Central memory CD8-positive, alpha-beta T cell (primary cell): Measurements from ENCODE around the gene EML6.

ENCODE experiments used
- ATAC-seq: fragments of 150-1000 bp; cut with Tn5 transposase; replicated peaks from 2 replicates; pipeline ENCODE4 v1.10.0; 2022; ENCODE audit warnings: mild to moderate bottlenecking, moderate FRiP score, moderate number of reproducible peaks; ENCODE audit not compliant: poor library complexity, severe bottlenecking; ENCODE audit errors: extremely low read depth
- DNase-seq, 2 donors: peaks; one replicate each; pipeline ENCODE4 v3.0.0; 2021; ENCODE audit warnings: low spot score in 2 of 2
- H3K27ac Mint-ChIP-seq: one replicate; pipeline ENCODE4 v1.8.0; 2022; ENCODE audit warnings: low read depth, mild to moderate bottlenecking, moderate library complexity, mixed read lengths
- H3K27me3 Mint-ChIP-seq: one replicate; pipeline ENCODE4 v1.8.0; 2022; ENCODE audit warnings: mixed read lengths
- H3K36me3 Mint-ChIP-seq: one replicate; pipeline ENCODE4 v1.8.0; 2022; ENCODE audit warnings: mild to moderate bottlenecking, moderate library complexity, mixed read lengths; ENCODE audit not compliant: insufficient read depth
- H3K4me1 Mint-ChIP-seq: one replicate; pipeline ENCODE4 v1.8.0; 2022; ENCODE audit warnings: mixed read lengths
- H3K4me3 Mint-ChIP-seq: one replicate; pipeline ENCODE4 v1.8.0; 2022; ENCODE audit warnings: mild to moderate bottlenecking, moderate library complexity, mixed read lengths
- H3K9me3 Mint-ChIP-seq: one replicate; pipeline ENCODE4 v1.8.0; 2022; ENCODE audit warnings: mixed read lengths

EML6 gene

DNA sequence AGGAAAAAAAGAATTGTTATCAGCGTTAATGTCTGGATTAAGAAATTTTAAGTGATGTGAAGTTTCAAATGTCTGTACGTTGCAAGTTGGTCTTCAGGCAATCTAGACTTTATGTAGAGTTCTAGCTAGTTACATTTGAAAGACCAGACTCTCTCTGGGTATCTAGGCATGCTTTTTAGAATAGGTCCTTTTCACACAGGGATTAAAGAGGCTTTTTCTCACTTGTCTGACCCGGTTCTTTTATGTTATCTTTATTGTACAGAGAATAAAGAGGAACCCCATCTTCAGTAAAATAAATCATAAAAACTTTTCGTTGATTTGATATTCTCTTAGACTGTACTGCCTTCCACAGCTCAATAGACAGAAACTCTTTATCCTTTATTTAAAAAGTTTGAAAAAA lies 8.5 kb upstream of the EML6 start:
- ATAC-seq (no peak), DNase-seq (no peak)
- H3K36me3 Mint-ChIP-seq, result no peaks in the 10 kb centered on the region
- H3K27ac Mint-ChIP-seq, result no peak overlapping the region
- peaks cover 40% of the 10 kb centered on the region for H3K27me3 Mint-ChIP-seq
- H3K4me1 Mint-ChIP-seq, result no peaks in the 10 kb centered on the region
- H3K9me3 Mint-ChIP-seq, result no peaks in the 10 kb centered on the region
- no peak overlapping the region for H3K4me3 Mint-ChIP-seq

DNA sequence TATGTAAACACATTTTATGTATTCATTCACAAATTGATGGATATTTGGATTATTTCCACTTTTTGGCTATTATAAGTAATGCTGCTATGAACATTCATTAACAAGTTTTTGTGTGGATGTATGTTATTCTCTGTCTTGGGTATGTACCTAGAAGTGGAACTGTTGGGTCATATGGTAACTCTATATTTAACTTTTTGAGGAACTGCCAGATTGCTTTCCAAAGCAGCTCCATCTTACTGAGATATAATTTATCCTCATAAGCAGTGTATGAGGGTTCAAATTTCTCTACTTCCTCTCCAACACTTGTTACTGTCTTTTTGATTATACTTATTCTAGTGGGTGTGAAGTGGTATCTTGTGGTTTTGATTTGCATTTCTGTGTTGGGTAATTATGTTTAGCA lies 7.1 kb upstream of the EML6 start:
- ATAC-seq, result no peak
- Mint-ChIP-seq H3K9me3 (no peaks in the 10 kb centered on the region), H3K27me3 (peaks cover 35% of the 10 kb centered on the region), H3K36me3 (no peaks in the 10 kb centered on the region), H3K4me1 (no peaks in the 10 kb centered on the region), H3K27ac (no peak overlapping the region), H3K4me3 (no peak overlapping the region)
- no peak for DNase-seq

DNA sequence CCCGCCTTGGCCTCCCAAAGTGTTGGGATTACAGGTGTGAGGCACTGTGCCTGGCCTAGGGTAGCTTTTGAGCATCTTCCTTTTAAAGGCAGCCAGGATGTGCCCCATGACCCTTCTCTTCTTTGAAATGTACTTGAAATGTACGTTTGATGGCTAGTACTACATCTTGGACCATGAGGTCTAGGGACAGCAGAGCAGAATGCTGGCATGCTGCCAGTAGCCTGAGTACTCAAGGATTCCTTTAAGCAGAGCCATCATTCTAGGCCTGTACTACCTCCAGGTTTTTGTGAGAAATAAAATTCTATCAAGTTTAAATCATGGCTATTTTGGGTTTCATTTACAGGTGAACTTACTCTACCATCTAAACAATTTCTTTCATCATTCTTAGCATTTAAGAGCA lies 2.9 kb upstream of the EML6 start:
- DNase-seq (no peak), ATAC-seq (no peak)
- peaks cover 12% of the 10 kb centered on the region for H3K4me1 Mint-ChIP-seq
- no peak overlapping the region for H3K27ac Mint-ChIP-seq
- no peaks in the 10 kb centered on the region for H3K9me3 Mint-ChIP-seq
- H3K4me3 Mint-ChIP-seq, result no peak overlapping the region
- peaks cover 7% of the 10 kb centered on the region for H3K36me3 Mint-ChIP-seq
- peaks cover 37% of the 10 kb centered on the region for H3K27me3 Mint-ChIP-seq

DNA sequence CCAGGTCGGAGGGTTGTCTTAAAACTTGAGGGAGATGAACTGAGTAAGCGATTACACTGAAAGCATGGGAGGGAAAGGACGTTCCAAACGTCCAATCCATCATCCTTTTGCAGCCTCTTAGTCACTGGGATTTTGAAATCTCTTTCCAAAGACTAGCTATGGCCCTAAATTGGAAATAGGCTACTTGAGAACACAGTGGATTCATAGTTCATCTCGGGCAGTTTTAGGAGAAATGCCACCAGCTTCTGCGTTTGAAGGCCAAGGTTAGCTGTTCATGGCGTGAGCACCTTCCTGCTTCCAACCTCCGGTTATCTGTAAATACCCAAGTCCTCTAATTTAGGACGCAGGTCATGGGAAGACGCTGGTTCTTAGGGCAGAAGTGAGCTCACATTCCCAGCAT lies 821 bp upstream of the EML6 start:
- ATAC-seq (no peak), DNase-seq (no peak)
- Mint-ChIP-seq H3K27ac (peak overlapping the region; percentile 81), H3K27me3 (peaks cover 47% of the 10 kb centered on the region), H3K36me3 (peaks cover 7% of the 10 kb centered on the region), H3K9me3 (no peaks in the 10 kb centered on the region), H3K4me3 (peak overlapping the region; percentile 98), H3K4me1 (peaks cover 12% of the 10 kb centered on the region)

DNA sequence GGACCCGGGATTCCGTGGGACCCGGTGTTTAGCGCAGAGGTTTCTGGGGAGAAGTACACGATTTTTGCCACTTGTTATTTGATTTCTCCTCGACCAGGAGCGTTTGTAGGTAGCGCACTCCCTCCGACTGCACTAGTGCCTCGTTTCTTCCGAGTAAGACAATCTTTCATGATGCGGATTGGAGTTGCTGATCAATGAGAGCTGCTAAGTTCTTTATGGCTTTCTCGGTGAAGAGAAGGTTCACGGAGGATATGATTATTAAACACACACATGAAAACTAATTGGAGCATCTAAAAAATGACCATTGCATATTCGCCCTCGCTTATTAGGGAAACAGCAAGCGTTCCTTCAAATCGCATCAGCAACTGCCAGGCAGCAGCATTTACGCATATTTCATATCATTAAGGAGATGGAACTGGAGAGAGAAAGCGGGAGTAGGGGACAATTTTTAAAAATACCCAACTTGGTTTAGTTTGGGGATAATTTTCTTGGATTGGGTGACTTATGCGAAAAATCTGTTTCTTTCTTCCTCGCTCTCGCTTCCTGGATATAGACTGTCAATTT lies 616 bp downstream of the EML6 start:
- no peak for DNase-seq
- Mint-ChIP-seq H3K36me3 (peaks cover 7% of the 10 kb centered on the region), H3K4me3 (peak overlapping the region; percentile 98), H3K4me1 (peaks cover 12% of the 10 kb centered on the region), H3K9me3 (no peaks in the 10 kb centered on the region), H3K27ac (peak overlapping the region; percentile 81), H3K27me3 (peaks cover 47% of the 10 kb centered on the region)
- ATAC-seq, result peak; percentile 2

DNA sequence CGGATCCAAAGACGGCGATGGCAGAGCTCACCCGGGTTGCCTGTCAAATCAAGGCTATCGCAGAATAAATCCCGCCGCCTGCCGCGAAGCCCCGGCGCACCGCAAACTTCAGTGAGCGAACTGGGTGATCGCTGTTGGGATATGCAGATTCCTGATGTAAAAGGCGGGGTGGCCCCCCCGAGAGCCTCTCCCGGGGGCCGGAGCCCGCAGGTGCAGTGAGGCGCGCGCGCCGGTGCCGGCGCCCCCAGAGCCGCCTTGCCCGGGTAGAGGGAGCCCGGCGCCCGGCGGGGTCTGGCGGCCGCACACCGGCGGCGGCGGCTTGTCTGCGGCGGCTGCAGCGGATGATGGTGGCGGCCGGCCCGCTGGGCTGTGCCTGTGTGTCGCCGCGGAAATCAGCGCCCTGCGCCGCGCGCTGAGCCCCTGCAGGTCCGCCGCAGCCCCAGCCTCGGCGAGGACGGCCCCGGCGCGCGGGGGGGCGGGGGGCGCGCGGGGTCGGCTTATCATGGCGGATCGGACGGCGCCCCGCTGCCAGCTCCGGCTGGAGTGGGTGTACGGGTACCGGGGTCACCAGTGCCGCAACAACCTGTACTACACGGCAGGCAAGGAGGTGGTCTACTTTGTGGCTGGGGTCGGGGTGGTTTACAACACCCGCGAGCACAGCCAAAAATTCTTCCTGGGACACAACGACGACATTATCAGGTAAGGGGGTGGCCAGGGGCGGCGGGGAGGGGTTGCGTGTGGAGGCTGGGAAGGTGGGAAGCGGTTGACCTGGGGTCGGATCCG lies 1.3 kb downstream of the EML6 start:
- Mint-ChIP-seq H3K4me3 (peak overlapping the region; percentile 98), H3K27ac (peak overlapping the region; percentile 81), H3K36me3 (peaks cover 7% of the 10 kb centered on the region), H3K9me3 (no peaks in the 10 kb centered on the region), H3K27me3 (peaks cover 47% of the 10 kb centered on the region), H3K4me1 (peaks cover 12% of the 10 kb centered on the region)
- ATAC-seq (no peak), DNase-seq (no peak)

DNA sequence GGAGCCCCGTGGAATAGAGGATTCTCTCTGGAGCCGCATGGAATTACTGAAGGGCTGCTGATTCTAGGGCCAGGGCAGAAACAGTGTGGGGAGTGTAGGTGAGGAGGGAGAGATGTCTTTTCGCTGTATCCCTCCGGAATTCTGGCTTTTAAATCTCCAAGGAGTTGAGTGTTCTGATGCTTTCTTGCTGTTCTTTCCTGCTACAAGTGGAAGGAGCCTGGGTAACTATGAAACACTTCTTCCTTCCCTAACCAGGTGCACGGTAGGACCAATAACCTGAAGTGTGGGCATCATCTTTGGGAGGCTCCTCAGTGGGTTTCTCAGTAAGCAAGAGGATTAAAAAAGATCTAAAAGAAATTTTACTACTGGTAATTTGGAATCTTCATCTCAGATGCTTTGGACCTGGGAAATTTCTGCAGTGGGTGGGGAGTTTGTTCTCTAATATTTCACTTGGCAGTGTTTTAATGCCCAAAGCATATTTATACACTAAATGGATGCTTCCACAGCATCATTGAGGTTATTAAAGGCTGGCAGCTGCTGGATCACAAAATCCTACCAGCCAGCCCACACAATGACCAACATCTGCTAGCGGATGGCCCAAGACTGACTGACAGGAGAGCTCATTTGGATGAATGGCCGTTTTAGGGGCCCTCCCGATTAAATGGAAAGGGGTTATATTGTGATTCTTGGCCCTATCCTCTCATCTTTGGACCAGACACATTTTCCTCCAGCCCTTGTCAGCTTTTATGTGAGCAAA lies 2.1 kb downstream of the EML6 start:
- Mint-ChIP-seq H3K4me1 (peaks cover 12% of the 10 kb centered on the region), H3K27me3 (peaks cover 44% of the 10 kb centered on the region), H3K9me3 (no peaks in the 10 kb centered on the region), H3K4me3 (peak overlapping the region; percentile 81), H3K36me3 (peaks cover 7% of the 10 kb centered on the region), H3K27ac (no peak overlapping the region)
- no peak for ATAC-seq
- no peak for DNase-seq

DNA sequence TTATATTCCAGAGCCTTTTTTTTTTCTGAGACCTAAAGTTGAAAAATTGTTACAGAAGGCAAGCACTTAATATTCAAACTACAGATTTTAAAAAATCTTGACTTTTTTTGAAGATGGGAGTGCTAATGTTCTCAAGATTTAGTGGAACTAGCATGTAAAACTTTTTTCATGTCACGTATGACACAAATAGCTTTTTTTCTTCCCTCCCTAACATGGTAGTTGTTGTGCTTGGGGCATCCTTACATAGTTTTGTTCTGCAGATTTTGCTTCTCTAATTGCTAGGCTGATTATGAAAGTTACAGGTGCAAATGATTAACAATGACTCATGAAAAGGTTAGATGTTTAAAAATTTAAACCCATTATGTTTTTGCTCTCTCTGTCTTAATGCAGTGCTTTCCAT lies 3.0 kb downstream of the EML6 start:
- peaks cover 12% of the 10 kb centered on the region for H3K4me1 Mint-ChIP-seq
- ATAC-seq (no peak), DNase-seq (no peak)
- H3K36me3 Mint-ChIP-seq, result peaks cover 7% of the 10 kb centered on the region
- peaks cover 48% of the 10 kb centered on the region for H3K27me3 Mint-ChIP-seq
- H3K4me3 Mint-ChIP-seq, result no peak overlapping the region
- H3K27ac Mint-ChIP-seq, result no peak overlapping the region
- no peaks in the 10 kb centered on the region for H3K9me3 Mint-ChIP-seq

DNA sequence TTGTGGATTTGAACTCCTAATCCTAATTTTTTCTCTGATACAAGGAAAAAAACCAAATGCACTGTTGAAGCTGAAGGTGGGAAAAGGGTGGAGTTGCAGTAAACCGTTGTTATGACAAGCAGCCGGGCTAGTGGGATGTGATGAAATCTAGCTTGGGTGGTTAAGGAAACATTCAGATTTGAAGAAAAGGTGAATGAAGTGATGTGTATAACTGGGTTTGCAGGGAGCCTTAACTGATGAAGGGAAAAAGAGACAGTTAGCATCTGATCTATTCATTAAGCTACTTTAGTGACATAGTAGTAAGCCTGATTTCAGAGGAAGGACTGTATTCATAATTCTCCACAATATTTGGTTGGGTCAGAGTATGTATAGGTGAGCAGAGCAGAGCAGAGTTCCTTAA lies 3.5 kb downstream of the EML6 start:
- Mint-ChIP-seq H3K4me1 (peaks cover 12% of the 10 kb centered on the region), H3K27ac (no peak overlapping the region), H3K36me3 (peaks cover 7% of the 10 kb centered on the region), H3K27me3 (peaks cover 48% of the 10 kb centered on the region), H3K9me3 (no peaks in the 10 kb centered on the region), H3K4me3 (no peak overlapping the region)
- no peak for ATAC-seq
- no peak for DNase-seq

DNA sequence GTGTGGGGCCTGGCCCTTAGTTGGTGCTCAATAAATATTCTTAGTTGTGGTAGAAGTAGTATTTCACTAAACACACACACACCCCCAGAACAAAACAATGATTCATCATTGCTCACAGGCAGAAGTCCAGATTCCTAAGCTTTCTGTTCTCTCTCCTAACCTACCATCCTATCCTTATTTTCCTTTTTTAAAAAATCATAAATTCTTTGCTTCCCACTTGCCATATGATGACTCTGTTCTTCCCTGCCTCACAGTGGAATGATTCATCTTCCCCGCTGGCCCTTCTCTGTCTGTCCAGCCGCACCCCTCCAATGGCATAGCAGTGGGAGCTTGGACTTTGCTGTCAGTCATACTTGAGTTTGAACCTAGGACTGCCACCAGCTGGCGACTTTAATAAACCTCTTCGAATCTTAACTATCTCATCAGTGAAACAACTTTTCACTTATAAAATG lies 5.2 kb downstream of the EML6 start:
- no peak for DNase-seq
- H3K27me3 Mint-ChIP-seq, result peaks cover 48% of the 10 kb centered on the region
- H3K4me1 Mint-ChIP-seq, result peaks cover 12% of the 10 kb centered on the region
- no peak for ATAC-seq
- H3K36me3 Mint-ChIP-seq, result peaks cover 2% of the 10 kb centered on the region
- no peak overlapping the region for H3K4me3 Mint-ChIP-seq
- H3K9me3 Mint-ChIP-seq, result no peaks in the 10 kb centered on the region
- no peak overlapping the region for H3K27ac Mint-ChIP-seq

DNA sequence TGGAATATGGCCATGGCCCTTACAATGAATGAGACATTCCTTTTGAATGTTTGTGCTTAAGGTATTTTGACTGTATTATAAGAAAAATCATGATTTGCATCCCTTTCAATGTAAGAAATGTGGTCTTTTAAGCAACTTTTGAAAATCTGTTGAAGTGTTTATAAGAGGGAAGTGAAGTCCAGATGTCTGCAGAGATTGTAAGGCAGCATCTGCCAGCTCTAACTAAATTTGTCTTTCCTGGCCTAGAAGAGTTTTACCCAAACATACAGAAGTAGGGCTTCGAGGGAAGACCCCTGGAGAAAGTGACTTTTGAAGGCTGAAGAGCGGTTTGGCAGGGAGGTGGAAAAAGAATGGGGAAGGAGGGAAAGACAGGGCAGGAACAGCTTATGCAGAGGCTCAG lies 12.2 kb downstream of the EML6 start:
- H3K27ac Mint-ChIP-seq, result no peak overlapping the region
- no peak overlapping the region for H3K4me3 Mint-ChIP-seq
- ATAC-seq (no peak), DNase-seq (no peak)
- no peaks in the 10 kb centered on the region for H3K36me3 Mint-ChIP-seq
- H3K27me3 Mint-ChIP-seq, result peaks cover 3% of the 10 kb centered on the region
- no peaks in the 10 kb centered on the region for H3K4me1 Mint-ChIP-seq
- H3K9me3 Mint-ChIP-seq, result no peaks in the 10 kb centered on the region

DNA sequence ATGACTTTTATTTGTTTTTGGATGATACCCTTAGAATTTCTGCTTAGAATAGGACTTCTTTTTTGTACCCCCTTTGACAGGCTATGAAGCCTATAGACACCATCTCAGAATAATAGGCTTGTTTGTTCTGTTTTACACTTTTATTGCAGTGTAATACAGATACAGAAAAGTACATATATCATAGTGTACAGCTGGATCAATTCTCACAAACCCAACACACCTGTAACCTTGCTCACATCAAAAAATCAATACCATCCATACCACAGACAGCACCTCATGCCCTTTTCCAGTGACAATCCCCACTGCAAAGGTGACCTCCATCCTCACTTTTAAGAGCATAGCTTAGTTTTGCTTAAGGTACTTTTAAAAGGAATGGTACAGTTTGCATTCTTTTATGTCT lies 14.8 kb downstream of the EML6 start:
- no peak for DNase-seq
- no peak for ATAC-seq
- Mint-ChIP-seq H3K4me1 (no peaks in the 10 kb centered on the region), H3K4me3 (no peak overlapping the region), H3K9me3 (no peaks in the 10 kb centered on the region), H3K36me3 (no peaks in the 10 kb centered on the region), H3K27me3 (no peaks in the 10 kb centered on the region), H3K27ac (no peak overlapping the region)

DNA sequence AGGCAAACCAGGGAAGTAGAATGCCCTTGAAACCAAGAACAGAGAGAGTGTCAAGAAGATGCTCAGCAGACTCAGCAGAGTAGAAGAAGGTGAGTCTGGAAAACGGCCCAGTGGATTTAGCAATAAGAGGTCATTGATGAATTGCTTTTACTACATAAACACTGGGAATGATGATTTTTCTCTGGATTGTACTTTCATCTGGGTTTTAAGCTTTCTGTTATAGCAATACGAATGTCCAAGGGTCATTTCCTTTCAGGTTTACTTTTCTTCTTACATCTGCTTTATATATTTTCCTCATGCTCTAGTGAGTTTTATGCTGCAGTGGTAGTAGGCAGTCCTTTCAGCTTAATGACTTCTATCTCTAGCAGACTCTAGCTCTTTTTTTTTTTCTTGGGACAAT lies 16.9 kb downstream of the EML6 start:
- no peak overlapping the region for H3K27ac Mint-ChIP-seq
- no peaks in the 10 kb centered on the region for H3K36me3 Mint-ChIP-seq
- DNase-seq, result no peak
- peaks cover 9% of the 10 kb centered on the region for H3K27me3 Mint-ChIP-seq
- H3K4me3 Mint-ChIP-seq, result no peak overlapping the region
- no peak for ATAC-seq
- no peaks in the 10 kb centered on the region for H3K4me1 Mint-ChIP-seq
- H3K9me3 Mint-ChIP-seq, result no peaks in the 10 kb centered on the region
